C4-2B (cell line): Measurements from ENCODE around the gene ASAP2.

Source experiments
- H3K27ac ChIP-seq: fragments of 450-650 bp; 2 replicates; pipeline ENCODE4 v1.5.1; 2017
- ZFX ChIP-seq: fragments of 450-650 bp; IDR thresholded peaks from 2 replicates; pipeline ENCODE4 v1.6.1; 2017
- TF ChIP-seq, protein P1 (sequence below): fragments of 450-650 bp; conservative IDR thresholded peaks from 2 replicates; pipeline ENCODE4 v1.5.1; 2017; ENCODE audit warnings: mild to moderate bottlenecking

The ASAP2 gene

GRCh38 chr2:9311488-9311887, 104.9 kb downstream of the ASAP2 start:
- H3K27ac ChIP-seq = no peak overlapping the region
- TF ChIP-seq, protein P1, sequence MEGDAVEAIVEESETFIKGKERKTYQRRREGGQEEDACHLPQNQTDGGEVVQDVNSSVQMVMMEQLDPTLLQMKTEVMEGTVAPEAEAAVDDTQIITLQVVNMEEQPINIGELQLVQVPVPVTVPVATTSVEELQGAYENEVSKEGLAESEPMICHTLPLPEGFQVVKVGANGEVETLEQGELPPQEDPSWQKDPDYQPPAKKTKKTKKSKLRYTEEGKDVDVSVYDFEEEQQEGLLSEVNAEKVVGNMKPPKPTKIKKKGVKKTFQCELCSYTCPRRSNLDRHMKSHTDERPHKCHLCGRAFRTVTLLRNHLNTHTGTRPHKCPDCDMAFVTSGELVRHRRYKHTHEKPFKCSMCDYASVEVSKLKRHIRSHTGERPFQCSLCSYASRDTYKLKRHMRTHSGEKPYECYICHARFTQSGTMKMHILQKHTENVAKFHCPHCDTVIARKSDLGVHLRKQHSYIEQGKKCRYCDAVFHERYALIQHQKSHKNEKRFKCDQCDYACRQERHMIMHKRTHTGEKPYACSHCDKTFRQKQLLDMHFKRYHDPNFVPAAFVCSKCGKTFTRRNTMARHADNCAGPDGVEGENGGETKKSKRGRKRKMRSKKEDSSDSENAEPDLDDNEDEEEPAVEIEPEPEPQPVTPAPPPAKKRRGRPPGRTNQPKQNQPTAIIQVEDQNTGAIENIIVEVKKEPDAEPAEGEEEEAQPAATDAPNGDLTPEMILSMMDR = no peak
- TF ChIP-seq ZFX = no peak

GRCh38 chr2:9312591-9312990, 106.0 kb downstream of the ASAP2 start:
- no peak overlapping the region for H3K27ac ChIP-seq
- TF ChIP-seq, protein P1 = no peak
- TF ChIP-seq ZFX = no peak

GRCh38 chr2:9313443-9313842, 106.8 kb downstream of the ASAP2 start:
- TF ChIP-seq, protein P1 = no peak
- TF ChIP-seq ZFX = no peak
- H3K27ac ChIP-seq = no peak overlapping the region

DNA sequence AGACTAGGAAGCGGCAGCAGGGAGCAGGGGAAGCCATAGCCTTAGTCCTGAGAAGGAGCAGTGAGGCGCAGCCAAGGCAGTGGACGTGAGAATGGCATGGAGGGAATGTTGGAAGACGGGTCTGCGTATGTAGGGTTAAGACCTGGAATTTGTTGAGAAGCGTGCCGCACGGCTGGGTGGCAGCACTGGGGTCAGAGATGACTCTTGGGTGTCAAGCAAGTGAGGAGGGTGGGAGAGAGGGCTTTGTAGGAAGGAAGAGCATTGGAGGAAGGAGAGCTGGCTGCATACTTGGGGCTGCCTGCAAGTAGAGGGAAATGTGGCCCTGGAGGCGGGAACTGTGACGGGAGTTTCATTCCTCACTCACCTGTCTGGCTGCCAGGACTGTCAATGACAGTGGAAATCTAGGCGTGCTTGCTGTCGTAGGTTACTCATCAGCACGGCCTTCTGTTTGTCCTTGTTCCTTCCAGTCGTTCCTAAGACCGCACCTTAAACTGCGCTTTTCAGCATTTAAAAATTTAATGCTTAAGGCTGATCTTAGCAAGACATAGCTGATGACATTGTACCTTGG, 108.8 kb downstream of the ASAP2 start:
- no peak for TF ChIP-seq ZFX
- TF ChIP-seq, protein P1 = no peak
- no peak overlapping the region for H3K27ac ChIP-seq

GRCh38 chr2:9317559-9317958, 110.9 kb downstream of the ASAP2 start:
- no peak overlapping the region for H3K27ac ChIP-seq
- TF ChIP-seq, protein P1 = no peak

- no peak overlapping the region for H3K27ac ChIP-seq
- TF ChIP-seq, protein P1 = no peak
- TF ChIP-seq ZFX = no peak
These were observed 112.1 kb downstream of the ASAP2 start for GRCh38 chr2:9318461-9319337.

- TF ChIP-seq ZFX = no peak
- TF ChIP-seq, protein P1 = no peak
- H3K27ac ChIP-seq = no peak overlapping the region
These were observed 112.7 kb downstream of the ASAP2 start for GRCh38 chr2:9319338-9319715.
